ENCODE data around the gene AGO1. TPM values are rescaled to one million over a fixed set of nuclear protein-coding genes. Genes with fewer than 3 reads are reported as not detected.
"Not testable (repeated sequence)": the region's sequence is repeated elsewhere in the genome, so short reads cannot be mapped to it uniquely, and the experiment has no call there.

Gene AGO1
- total RNA-seq, 1 donor from 2014 or later: 17.9 TPM

DNA sequence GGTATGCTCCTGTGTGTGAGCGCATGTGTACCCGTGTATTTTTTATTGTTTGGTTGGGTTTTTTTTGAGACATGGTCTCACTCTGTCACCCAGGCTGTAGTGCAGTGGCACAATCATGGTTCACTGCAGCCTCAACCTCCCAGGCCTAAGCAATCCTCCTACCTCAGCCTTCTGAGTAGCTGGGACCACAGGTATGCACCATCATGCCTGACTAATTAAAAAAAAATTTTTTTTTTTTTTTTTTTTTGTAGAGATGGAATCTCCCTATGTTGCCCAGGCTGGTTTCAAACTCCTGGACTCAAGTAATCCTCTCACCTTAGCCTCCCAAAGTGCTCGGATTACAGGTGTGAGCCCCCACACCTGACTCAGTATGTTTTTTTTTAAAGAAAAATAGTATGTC is 89.6 kb downstream of the AGO1 start:
- DNase-seq (ENCODE audit: low read depth): not testable (repeated sequence)

DNA sequence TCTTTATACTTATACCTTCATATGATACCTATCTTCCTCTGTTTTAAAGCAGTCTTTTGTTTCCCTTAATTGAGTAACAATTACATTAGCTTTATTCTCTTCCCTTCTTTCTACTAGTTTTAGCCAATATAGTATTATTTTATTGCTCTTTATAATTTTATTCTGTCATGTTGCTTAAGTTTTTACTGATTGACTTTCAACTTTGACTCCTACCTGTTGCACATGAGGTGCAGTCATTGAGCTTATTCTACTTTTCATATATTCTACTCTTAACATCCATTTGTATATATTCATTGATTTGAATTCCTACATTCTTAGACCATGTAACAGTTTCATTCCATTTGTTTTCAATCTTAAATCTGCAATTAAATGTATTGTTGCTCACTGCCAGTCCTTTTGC is 97.1 kb downstream of the AGO1 start:
- DNase-seq (ENCODE audit: low read depth): no peak

Other genes starting within 250 kb of the AGO1 start
- gene PSMB2, start 241.7 kb upstream of the AGO1 start, total RNA-seq: 29.9 and 31.5 TPM in 2 replicates
- gene C1orf216, start 164.3 kb upstream of the AGO1 start, total RNA-seq: 9.4 and 15.6 TPM in 2 replicates
- gene CLSPN, start 113.2 kb upstream of the AGO1 start, total RNA-seq: 1.4 and 14.9 TPM in 2 replicates
- gene AGO4, start 75.2 kb upstream of the AGO1 start, total RNA-seq: 12.5 and 19.9 TPM in 2 replicates
- 5.0 and 26.1 TPM in 2 replicates for gene AGO3, start 47.9 kb downstream of the AGO1 start, total RNA-seq
- 0.35 and 1.4 TPM in 2 replicates for gene TEKT2, start 200.9 kb downstream of the AGO1 start, total RNA-seq
- 46.9 and 68.1 TPM in 2 replicates for gene ADPRS, start 205.7 kb downstream of the AGO1 start, total RNA-seq
- gene COL8A2, start 242.0 kb downstream of the AGO1 start, total RNA-seq: 0.69 and 2.7 TPM in 2 replicates

All from renal cortical epithelial cell (primary cell).